ENCODE data around the gene NOA1. TPM values are rescaled to one million over a fixed set of nuclear protein-coding genes. Genes with fewer than 3 reads are reported as not detected.

Gene NOA1
- 14.1 TPM for total RNA-seq

GRCh38 chr4:56977321-56978012 lies at the start of gene NOA1:
NOA1 (minus strand) TSS chr4:56977606; CDS start chr4:56977585, 21 bp downstream.

GRCh38 chr4:56978750-56979303 lies 1.4 kb upstream of the NOA1 start, which contains the start of gene POLR2B:
POLR2B (plus strand) TSS chr4:56978896; CDS start chr4:56978986, 90 bp downstream.

Small RNA genes within 50 kb of the gene (small RNA-seq; reads per million reads assigned to genes)
- gene RNU6-998P, result not detected

Other genes starting within 250 kb of the NOA1 start
- not detected for gene SPINK2, start 155.9 kb downstream of the NOA1 start, total RNA-seq
- gene REST, start 69.7 kb downstream of the NOA1 start, total RNA-seq, result 11.8 TPM
- 150 TPM for gene POLR2B, start 1.3 kb upstream of the NOA1 start, total RNA-seq
- gene IGFBP7, start 132.8 kb upstream of the NOA1 start, total RNA-seq, result 59.1 TPM

Measured in diencephalon (tissue), 1 donor.